Tongue (tissue), 2 donors: ENCODE results near the gene SRPK2. TPM values are rescaled to one million over a fixed set of nuclear protein-coding genes. Genes with fewer than 3 reads are reported as not detected.
A peak's percentile ranks its signal among the peaks of the same experiment; 100 is the strongest.
"Not testable (repeated sequence)": the region's sequence is repeated elsewhere in the genome, so short reads cannot be mapped to it uniquely, and the experiment has no call there.

Experiments used
- DNase-seq: peaks from one replicate; pipeline ENCODE4 v3.0.0-alpha.2; 2015
- total RNA-seq: library from RNA; depleted of rRNA; stranded (reverse); fragments of >200 nt; gene quantifications from one replicate; pipeline ENCODE4 v1.2.3, GENCODE V29; 2014

The SRPK2 gene
- total RNA-seq, 1 donor from 2014 or later, result 50.3 TPM

DNA sequence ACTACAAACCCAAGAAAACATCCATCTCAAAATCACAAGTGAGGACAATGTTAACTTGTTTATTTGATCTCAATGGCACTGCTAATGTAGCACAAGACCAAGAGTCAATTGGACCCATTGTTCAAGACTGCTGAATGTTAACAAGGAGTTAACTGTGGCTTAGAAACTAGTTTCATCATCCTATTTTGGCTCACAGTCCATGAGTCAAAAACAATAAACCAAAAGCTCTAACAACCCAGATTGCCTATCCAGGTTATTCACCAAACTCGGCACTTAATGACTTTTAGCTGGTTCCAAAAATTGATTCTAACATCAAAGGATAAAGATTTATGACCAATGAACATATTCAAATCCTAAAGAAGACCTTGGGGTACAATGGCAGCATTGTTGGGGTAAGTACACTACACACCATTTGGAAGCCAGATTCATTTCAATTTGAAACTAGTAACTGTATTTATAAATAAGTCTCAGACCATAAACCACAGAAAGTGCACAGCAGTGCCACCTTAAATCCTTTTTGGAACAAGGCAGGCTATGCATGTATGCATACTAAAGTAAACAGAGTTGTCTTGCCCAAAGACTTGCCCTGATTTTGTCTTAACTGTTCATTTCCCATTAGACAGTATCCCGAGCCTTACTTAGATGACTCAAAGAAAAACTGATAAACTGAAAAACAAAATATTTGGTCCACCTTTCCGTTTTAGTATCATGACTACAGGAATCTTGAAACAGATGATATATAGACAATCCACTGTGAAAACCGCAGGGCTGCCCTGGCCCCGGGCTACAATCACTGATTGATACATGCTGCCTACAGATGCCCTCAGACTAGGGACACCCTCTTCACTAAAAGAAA lies 84.5 kb downstream of the SRPK2 start:
- no peak for DNase-seq

DNA sequence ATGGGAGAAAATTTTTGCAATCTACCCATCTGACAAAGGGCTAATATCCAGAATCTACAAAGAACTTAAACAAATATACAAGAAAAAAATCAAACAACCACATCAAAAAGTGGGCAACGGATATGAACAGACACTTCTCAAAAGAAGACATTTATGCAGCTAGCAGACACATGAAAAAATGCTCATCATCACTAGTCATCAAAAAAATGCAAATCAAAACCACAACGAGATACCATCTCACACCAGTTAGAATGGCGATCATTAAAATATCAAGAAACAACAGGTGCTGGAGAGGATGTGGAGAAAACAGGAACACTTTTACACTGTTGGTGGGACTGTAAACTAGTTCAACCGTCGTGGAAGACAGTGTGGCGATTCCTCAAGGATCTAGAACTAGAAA lies 88.1 kb downstream of the SRPK2 start:
- not testable (repeated sequence) for DNase-seq

DNA sequence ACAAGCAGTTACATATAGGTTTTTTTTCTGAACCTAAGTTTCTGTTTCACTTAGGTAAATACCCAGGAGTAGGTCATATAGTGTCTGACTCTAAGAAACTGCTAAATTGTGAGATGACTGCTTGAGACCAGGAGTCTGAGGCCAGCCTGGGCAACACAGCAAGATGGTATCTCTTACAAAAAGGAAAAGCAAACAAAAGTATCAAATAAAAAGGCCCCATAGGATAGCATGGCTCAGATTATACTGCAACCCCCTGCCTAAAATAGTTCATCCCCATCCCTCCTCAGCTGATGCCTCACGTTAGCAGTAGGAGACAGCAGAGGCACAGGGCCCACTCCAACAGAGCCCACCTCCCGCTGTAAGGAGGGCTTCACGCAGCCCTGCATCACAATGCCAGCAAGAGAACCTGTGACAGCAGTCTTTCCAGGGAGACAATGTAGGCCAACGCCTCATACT lies 90.3 kb downstream of the SRPK2 start:
- DNase-seq, result no peak

DNA sequence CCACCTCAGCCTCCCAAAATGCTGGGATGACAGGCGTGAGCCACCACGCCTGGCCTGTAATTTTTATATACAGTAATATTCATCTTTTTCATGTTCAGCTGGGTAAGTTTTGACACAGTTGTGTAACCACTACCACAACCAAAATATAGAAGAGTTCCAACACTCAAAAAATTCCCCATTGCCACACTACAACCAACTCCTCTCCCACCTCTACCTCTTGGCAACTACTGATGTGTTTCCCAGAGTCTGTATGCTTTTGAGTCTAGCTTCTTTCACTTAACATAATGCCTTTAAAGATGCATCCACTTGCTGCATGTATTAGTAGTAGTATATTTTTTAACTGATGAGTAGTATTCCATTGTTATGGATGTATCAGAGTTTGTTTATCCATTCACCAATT lies 90.7 kb downstream of the SRPK2 start:
- DNase-seq, result no peak

DNA sequence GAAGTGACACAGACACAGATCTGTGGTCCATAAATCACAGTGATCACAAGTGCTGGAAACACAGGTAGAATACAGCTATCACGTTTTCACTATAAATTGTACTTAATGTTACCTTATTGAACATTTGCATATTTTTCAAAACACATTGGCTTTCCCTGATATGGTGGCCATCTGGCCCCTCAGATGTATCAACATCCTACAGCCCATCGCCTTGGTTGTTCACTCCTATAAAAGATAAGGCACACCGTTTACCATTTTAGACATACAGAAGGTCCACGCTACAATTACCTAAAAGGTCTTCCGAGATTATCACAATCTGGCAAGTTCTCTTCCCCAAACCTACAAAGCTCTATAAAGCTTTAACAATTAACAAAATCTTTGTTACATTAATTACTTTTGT lies 91.4 kb downstream of the SRPK2 start:
- DNase-seq, result no peak

DNA sequence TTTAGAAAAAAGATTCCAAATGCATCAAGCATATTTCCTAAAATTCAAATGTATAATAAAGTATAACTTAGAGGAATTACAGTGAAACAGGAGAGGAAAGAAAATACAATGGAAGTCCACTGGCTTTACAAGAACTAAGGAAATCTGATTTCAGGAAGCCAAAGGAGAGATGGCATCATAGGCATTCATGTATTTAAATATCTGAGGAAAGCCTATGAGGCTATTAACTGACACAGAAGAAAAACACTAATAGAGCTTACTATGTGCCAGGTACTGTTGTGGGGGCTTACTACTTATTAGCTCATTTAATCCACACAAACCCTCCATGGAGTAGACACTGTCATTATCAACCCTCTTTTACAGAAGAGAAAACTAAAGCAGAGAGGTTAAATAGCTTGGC lies 92.2 kb downstream of the SRPK2 start:
- no peak for DNase-seq

DNA sequence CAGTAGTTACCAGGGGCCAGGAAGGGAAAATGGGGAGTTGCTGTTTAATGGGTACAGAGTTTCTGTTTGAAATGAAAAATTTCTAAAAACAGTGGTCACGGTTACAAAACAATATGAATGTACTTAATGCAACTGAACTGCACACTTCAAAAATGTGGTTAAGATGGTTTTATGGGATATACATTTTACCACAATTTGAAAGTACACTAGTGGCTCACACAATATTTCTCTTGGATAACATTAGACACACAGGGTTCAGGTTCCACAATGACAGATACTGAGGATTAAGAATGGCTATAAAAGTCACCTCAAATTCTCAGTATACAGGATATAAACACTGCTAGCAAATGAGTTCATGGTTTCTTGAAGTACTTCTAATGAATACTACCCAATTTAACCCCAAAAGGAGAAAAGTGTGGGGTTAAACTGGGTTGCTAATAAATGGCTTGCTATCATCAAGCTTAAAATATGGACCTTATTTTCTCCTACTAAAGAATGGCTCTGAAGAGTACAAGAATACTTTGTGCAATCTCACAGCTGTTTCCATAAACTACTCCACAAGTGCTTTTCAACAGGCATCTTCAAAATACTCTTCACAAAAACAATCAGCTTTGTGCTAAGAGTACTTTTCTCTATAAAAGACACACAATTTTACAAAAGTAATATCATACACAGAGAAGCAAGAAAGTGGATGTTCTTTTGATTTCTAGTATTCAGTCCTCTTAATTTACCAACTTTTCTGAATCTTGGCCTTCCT lies 92.9 kb downstream of the SRPK2 start:
- no peak for DNase-seq

DNA sequence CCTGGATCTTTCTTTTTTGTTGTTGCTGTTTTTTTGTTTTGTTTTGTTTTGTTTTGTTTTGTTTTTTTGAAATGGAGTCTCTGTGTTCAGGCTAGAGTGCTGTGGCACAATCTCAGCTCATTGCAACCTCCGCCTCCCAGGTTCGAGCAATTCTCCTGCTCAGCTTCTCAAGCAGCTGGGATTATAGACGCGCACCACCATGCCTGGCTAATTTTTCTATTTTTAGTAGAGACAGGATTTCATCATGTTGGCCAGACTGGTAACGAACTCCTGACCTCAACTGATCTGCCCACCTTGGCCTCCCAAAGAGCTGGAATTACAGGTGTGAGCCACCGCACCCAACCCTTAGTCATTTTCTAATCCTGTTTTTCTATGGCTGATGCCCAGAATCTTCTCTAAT lies 94.2 kb downstream of the SRPK2 start:
- not testable (repeated sequence) for DNase-seq

DNA sequence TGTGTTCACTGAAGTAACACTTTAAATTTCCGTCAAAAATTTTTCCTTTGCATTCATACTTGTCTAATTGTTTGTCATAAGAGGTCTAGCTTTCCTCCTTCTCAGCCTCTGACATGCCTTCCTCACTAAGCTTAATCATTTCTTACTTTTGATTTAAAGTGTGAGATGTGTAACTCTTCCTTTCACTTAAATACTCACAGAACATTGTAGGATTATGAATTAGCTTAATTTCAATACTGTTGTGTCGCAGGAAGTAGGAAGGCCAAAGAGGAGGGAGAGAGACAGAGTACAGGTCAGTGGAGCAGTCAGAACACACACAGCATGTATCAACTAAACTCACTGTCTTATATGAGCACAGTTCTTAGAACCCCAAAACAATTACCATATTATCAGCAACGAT lies 99.0 kb downstream of the SRPK2 start:
- DNase-seq, result no peak

DNA sequence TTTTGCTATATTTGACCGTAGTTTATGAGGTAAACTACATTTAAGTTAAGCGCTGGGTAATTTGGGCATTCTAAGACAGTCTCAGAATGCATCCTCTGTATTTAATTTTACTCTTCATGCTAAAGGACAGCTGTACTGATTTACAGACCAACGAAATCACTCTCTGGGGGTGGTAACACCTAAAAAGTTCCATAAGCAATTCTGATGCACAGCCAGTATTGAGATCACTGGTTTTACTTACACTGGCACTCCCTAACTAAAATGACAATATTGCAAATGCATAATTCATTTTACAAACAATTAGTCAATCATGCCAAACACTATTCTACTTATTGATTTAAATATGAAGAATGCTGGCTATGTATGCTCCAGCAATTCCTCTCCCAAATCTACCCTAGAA lies 102.3 kb downstream of the SRPK2 start:
- no peak for DNase-seq

DNA sequence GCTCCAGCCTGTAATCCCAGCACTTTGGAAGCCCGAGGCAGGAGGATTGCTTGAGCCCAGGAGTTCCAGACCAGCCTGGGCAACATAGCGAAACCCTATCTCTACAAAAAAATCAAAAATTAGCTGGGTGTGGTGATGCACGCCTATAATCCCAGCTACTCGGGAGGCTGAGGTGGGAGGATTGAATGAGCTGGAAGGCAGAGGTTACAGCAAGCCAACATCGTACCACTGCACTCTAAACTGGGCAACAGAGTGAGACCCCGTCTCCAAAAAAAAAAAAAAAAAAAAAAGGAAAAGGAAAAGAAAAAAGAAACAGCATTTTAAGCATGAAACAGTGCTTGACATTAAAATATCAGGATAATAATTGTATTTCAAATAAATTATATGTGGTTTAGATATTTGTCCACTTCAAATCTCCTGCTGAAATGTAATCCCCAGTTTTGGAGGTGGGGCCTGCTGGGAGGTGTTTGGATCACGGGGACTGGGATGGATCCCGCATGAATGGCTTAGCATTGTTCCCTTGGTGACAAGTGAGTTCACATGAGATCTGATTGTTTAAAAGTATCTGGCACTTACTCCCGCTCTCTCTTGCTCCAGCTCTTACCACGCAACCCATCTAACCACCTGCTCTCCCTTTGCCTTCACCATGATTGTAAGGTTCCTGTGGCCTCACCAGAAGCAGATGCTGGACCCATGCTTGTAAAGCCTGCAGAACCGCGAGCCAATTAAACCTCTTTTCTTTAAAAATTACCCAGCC lies 103.4 kb downstream of the SRPK2 start:
- no peak for DNase-seq

DNA sequence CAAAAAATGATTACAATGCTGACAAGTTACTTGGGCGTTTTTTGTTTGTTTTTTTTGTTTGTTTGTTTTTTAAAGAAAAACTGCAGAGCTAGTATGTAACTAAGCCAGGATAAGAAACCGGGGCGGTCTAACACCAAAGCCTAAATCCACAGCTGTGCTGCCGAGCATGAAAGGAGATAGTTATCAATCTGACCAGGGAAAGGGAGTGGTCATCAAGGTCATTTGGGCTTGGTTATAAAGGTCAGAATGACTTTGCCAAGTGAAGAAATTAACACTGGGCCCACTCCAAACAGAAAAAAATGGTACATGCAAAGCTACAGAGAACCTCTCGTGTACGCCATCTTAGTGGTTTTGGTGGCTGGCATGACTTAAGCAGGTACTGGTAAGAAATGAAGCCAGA lies 104.7 kb downstream of the SRPK2 start:
- no peak for DNase-seq

DNA sequence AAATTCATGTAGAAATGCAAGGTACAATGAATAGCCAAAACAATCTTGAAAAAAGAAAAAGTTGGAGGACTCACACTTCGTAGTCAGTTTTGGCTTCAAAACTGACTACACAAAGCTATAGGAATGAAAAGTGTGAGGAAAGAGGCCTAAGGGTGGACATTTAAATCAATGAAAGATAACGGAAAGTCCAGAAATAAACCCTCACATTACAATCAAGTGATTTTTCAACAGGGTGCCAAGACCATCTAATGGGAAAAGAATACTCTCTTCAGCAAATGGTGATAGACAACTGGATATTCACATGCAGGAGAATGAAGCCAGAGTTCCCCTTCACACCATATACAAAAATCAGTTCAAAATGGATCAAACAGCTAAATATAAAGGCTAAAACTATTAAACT lies 106.8 kb downstream of the SRPK2 start:
- no peak for DNase-seq

DNA sequence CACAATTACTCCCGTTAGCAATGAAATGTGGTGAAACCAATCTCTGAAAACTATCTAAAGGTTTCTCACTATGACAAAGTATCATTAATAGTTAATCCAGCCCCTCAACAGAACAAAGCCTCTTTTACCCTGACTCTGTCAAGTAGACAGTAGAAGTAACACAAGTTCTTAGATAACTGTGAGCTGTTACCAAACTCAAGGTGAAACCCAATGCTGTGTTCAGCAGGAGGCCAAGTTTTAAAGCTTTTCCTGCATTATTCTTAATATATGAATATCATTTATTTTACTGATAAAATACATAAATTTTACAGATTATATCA lies 109.1 kb downstream of the SRPK2 start:
- no peak for DNase-seq

DNA sequence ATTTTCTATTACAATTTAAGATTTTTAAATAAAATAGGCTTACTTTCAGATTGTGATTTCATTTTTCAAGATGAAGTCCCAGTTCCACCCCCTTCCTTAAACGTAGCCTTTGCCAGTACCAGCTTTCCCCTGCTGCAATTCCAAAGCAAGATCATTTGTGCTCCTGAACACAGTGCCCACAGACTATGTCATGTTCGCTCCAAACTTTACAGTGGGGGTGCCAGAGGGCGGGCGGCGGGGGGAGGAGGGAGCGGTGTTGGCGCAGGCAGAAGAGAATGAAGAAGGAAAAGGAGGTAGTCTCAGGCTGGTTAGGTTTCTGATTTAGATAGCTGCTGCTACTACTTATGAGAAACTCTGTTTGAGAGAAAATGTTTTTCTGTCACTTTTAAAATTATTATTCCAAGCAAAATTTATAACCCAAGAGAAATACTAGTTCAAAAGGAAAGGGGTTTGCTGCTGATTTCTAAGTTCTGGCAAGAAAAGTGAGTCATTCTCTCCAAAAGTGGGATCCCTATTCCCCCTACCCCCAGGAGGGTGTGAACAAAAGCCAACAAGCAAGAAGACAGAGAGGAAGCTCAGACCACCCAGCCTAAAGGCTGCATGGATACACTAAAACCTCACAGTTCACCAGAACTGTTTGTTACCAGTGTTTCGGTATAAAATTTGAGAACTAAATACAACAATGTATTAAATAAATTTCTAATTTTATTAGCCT lies 109.6 kb downstream of the SRPK2 start:
- no peak for DNase-seq

DNA sequence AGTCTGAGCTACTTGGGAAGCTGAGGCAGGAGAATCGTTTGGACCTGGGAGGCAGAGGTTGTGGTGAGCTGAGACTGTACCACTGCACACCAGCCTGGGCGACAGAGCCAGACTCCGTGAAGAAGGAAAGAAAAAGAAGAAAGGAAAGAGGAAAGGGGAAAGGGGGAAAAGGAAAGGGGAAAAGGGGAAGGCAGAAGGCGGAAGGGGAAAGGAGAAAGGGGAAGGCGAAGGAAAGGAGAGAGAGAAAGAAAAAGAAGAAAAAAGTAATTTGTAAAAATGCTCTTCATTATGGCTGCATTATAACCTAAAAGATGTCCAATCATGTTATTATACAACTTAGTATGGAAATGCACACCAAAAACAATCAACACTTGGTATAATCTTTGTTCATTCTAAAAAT lies 110.2 kb downstream of the SRPK2 start:
- DNase-seq, result no peak

DNA sequence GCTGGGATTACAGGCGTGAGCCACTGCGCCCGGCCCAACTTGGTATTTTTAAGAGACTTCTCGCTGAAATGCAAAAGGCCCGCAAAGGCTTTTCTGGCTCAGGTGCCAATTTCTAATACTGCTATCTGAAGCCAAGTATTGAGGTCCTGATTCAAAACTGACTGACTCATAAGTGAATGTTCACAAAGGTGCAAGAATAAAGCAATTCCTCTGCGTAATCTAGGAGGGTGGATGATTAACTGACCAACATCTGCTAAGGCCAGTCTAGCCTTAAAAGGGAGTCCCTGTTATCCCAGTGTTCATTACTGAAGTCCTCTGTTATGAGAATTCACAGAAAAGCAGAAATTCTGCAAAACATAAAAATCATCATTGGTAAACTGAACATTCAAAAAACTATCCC lies 111.4 kb downstream of the SRPK2 start:
- DNase-seq, result no peak

DNA sequence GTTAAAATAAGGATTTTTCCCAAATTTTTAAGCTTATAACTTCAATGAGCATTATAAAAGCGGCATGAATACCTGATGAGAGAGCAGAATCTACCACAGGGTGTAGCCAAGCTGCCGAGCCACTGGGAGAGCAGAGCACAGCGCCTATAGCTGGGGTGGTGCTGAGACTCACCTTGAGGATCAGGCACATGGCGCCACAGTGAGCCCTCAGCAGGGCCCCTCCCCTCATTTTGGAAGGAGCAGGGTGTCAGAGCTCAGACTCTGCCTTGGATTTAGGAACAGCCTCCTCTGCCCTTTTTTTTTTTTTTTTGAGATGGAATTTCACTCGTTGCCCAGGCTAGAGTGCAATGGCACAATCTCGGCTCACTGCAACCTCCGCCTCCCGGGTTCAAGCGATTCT lies 118.6 kb downstream of the SRPK2 start:
- DNase-seq, result no peak

DNA sequence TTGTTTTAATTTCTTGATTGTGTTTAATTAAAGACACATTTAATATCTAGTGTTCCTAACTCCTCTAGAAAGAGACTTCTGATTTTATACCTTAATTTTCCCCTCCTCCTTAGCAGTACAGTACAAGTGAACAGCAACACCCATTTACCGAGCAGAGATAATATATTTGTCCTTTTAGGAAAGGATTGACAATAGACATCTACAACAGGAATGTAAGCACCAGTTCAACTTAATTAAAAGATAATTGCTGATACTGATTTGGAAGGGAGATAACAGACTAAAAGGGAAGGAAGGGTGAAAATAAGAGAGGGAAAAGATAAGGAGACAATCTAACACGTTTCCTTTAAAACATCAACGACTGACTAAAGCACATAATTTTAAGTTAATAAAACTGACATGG lies 119.3 kb downstream of the SRPK2 start:
- no peak for DNase-seq

DNA sequence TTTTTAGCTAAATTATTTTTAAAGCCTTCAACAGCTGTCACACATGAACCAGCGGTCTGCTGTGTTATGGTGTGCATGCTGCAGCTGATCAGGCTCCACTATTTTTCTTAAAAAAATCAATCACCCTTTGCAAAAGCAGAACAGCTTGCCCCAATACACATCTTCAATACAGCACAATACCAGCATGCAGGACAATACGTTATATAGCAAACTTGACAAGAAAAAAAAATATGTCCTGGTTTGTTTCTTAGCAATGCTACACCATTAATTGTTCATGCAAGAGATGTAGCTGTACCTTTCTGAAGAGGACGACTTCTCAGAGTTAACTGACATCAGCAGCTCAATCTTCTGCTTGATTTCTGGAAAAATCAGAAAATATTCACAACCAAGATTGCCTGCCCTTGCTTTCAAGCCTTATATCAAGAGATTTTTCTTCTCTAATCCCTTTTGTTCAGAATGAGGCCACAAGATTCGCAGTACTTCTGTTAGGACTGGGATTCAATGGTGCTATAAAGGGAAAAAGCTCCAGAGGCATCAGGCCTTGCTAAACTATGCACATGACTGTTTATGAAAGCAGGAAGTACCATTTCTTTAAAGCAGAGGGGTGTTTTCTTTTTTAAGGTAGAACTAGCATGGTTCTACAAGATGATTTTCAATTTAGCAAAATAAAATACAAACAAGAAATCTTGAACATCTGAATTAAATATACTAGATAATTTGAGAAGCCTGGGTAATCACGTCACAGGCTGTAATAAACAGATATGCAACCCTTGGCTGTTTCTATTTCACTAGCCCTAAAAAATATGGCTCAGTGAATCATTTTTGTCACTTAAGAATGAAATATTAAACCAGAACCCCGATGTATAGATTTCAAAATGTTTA lies 120.0 kb downstream of the SRPK2 start:
- peak; percentile 80 for DNase-seq

DNA sequence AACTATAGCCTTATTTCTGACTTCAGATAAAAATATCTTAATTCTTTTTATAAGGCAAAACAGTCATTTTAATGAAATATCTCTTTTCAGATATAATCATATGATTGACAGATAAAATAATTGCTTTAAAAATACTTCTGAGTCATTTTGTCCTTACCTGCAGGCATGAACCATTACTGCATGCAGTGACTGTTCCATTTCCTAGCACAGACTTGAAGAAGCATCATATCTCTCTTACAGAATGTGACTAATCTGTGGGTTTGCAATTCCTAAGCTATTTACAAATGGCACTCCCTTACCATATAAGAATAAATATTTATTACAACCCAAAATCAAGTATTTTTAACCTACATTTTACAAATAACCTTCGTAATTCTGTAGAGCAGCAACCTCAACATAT lies 120.7 kb downstream of the SRPK2 start:
- peak; percentile 22 for DNase-seq
